ENCODE measurements around the gene PPDPF. TPM values are rescaled to one million over a fixed set of nuclear protein-coding genes. Genes with fewer than 3 reads are reported as not detected.
"Not testable (repeated sequence)": the region's sequence is repeated elsewhere in the genome, so short reads cannot be mapped to it uniquely, and the experiment has no call there.

The PPDPF gene
- total RNA-seq, 1 donor from 2014 or later, result 135 TPM

DNA sequence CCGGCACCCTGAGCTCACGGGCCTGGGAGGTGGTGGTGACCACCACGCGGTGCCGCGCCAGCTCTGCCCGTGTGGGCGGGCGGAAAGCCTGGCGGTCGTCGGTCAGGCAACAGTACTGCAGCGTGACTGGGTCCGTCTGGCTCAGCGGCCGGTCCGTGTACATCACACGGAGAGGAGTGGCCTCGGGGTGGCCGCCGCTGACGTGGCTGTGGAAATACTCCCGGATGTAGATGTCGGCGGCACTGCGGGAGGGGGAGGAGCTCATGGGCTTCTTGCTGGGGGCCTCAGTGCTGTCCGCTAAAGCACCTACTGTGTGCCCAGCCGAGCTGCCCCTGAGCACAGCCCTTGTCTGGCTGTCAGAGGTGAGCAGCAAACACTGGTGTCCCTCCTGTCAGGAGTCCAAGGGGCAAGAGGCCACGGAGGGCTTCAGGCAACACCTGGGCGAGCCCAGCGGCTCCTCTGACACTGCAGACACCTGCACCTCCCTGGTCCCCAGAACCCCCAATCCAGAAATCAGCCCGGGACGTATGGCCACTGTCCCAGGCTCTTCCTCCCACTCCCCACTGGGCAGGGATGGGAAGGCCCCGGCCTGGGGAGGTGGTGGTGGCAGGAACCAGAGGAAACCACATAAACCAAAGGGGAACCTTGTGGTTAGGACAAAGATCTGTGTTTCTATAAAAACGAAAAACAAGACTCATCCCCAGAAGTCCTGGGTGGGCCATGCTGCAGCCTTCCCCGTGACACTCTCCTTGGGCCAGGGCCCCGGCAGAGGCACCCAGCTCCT lies 47.0 kb downstream of the PPDPF start:
- intact Hi-C loops (cut with micrococcal nuclease), result loop anchor here (2.0 to 5.0 kb wide), 2 partner anchors 15 to 70 kb away; no protein-coding TSS in a partner anchor
- Mint-ChIP-seq H3K4me3 (ENCODE audit: low read depth) (peak overlapping the region; percentile 52), H3K27me3 (ENCODE audit: low read depth) (peaks cover 3% of the 10 kb centered on the region), H3K4me1 (ENCODE audit: low read depth) (peaks cover 12% of the 10 kb centered on the region), H3K27ac (peak overlapping the region; percentile 17), H3K9me3 (no peaks in the 10 kb centered on the region), H3K36me3 (ENCODE audit: low read depth) (peaks cover 2% of the 10 kb centered on the region)
- DNase-seq (ENCODE audit: low spot score), result peak; percentile 56

DNA sequence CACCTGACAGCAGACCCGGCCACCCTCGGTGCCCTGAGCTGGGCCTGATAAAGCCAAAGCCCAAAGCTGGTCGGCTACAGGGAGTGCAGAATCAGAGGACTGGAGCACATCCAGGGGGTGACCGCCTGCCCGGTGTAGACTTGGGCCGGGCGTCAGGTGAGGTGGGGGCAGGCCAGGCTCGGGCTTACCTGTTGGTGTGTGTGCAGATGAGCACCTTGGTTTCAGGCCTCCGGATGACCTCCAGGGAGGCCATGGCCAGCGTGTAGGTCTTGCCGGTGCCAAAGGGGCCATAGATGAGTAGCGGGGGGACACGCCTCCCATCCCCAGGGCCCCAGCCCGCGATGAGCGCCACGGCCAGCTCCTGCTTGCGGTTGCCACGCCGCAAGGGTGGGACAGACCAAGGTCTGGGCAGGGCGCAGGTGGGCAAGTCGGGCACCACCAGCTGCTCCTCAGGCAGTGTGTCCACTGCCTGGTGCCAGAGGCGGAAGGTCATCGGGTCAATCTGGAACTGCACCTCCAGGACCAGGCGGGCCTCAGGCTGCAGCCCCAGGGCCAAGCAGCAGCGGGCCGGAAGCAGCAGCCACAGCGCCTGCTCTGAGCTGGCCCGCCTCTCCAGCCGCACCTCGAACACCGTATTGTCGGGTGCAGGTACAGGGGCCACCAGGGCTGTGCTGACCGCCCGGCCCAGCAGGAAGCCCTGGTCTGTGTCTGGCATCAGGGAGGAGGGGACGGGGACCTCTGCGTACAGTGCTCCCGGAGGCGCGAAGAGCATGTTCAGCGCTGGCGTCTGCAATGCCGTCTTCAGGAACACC lies 47.8 kb downstream of the PPDPF start:
- H3K4me3 Mint-ChIP-seq (ENCODE audit: low read depth), result peak overlapping the region; percentile 52
- H3K36me3 Mint-ChIP-seq (ENCODE audit: low read depth), result peaks cover 2% of the 10 kb centered on the region
- no peak for DNase-seq (ENCODE audit: low spot score)
- H3K9me3 Mint-ChIP-seq, result no peaks in the 10 kb centered on the region
- peak overlapping the region; percentile 17 for H3K27ac Mint-ChIP-seq
- intact Hi-C loops (cut with micrococcal nuclease), result loop anchor here (2.0 to 5.0 kb wide), 2 partner anchors 16 to 69 kb away; no protein-coding TSS in a partner anchor
- H3K4me1 Mint-ChIP-seq (ENCODE audit: low read depth), result peaks cover 12% of the 10 kb centered on the region
- peaks cover 3% of the 10 kb centered on the region for H3K27me3 Mint-ChIP-seq (ENCODE audit: low read depth)

DNA sequence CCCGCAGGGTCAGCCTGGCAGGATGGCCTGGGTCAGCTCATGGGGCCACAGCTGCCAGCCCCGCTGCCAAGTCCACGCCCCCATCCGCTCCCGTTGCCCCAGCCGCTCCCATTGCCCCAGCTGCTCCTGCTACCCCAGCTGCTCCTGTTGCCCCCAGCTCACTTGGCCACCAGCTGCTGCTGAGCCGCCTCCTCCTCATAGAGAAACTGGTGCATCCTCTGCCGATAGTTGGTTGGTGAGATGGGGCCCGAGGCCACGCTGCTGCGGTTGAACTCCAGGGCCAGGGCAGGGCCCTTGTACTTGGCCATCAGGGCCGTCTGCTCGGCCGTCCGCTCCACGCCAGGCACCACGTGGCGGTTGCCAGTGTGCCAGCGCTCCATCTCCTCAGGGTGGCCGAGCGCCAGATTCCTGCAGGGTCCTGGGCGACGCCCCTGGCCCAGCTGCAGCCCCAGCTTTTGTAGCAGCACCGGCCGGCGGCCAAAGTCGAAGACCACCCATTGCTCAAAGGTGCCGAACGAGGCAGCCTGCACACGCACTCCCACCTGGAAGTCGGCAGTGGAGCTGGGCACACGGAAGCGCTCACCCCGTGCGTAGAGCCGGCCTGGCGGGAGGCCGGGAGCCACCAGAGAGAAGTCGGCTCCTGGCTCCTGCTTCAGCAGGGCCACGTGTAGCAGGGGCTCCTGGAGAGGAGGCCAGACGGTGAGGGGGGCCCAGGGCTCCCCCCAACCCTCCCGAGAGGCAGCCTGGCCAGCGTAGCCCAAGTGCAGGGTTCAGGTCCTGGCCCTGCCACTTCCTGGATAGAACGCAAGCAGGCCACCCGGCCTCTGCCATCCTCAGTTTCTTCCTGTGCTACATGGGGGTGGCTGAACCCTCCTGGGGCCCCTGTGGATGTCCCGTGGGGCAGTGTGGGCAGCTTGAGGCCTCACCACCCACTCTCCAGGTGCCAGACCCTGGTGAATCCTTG lies 48.7 kb downstream of the PPDPF start:
- Mint-ChIP-seq H3K4me3 (ENCODE audit: low read depth) (no peak overlapping the region), H3K9me3 (no peaks in the 10 kb centered on the region), H3K27ac (no peak overlapping the region), H3K27me3 (ENCODE audit: low read depth) (peaks cover 3% of the 10 kb centered on the region), H3K4me1 (ENCODE audit: low read depth) (peaks cover 12% of the 10 kb centered on the region), H3K36me3 (ENCODE audit: low read depth) (peaks cover 2% of the 10 kb centered on the region)
- DNase-seq (ENCODE audit: low spot score), result no peak
- intact Hi-C loops (cut with micrococcal nuclease), result loop anchor here (2.0 to 5.0 kb wide), 2 partner anchors 16 to 68 kb away; no protein-coding TSS in a partner anchor

DNA sequence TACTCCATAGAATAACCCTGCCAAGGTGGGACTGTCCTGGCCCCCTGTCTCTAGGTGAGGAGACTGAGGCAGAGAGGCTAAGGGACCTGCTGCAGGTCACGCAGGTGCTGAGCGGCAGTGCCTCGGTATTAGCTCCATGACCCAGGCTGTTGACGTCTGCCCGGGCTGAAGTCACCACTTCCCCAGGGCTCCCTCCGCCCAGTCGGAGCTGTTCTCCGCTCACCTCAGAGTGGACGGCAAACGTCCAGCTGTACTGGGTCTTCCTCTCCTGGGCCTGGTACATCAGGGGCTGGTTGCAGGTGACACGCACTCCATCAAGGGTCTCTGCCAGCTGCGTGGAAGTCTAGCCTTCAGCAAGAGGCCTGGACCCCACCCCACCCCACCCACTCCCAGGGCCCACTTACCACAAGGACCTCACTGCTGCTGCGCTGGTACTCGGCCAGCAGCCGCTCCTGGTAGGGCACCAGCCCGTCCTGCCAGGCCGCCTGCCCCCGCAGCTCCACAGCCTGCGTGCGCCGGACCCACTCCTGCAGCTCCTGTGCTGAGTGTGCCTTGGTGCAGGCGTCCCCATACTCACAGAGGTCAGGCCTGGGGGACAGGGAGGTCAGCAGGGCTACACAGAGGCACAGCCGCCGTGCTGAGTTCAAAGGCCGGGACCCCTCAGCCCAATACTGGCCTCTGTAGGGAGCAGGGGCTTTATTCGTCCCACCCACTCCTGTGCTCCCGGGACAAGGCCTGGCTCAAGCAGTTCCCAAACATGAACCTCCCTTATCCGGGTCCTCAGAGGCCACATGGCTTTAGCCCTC lies 49.9 kb downstream of the PPDPF start:
- no peak for DNase-seq (ENCODE audit: low spot score)
- no peak overlapping the region for H3K4me3 Mint-ChIP-seq (ENCODE audit: low read depth)
- H3K27me3 Mint-ChIP-seq (ENCODE audit: low read depth), result peaks cover 4% of the 10 kb centered on the region
- intact Hi-C loops (cut with micrococcal nuclease), result no loop called here
- H3K36me3 Mint-ChIP-seq (ENCODE audit: low read depth), result peaks cover 2% of the 10 kb centered on the region
- no peak overlapping the region for H3K27ac Mint-ChIP-seq
- peaks cover 12% of the 10 kb centered on the region for H3K4me1 Mint-ChIP-seq (ENCODE audit: low read depth)
- H3K9me3 Mint-ChIP-seq, result no peaks in the 10 kb centered on the region

DNA sequence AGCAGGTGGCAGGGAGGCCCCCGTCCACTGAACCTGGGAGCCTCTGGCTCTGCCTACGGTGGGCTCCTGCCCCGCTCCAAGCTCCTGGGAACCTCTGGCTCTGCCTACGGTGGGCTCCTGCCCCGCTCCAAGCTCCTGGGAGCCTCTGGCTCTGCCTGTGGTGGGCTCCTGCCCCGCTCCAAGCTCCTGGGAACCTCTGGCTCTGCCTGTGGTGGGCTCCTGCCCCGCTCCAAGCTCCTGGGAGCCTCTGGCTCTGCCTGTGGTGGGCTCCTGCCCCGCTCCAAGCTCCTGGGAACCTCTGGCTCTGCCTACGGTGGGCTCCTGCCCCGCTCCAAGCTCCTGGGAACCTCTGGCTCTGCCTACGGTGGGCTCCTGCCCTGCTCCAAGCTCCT lies 50.5 kb downstream of the PPDPF start:
- peaks cover 12% of the 10 kb centered on the region for H3K4me1 Mint-ChIP-seq (ENCODE audit: low read depth)
- DNase-seq (ENCODE audit: low spot score); H3K27me3 Mint-ChIP-seq (ENCODE audit: low read depth); H3K9me3 Mint-ChIP-seq; H3K4me3 Mint-ChIP-seq (ENCODE audit: low read depth); intact Hi-C loops (cut with micrococcal nuclease); H3K27ac Mint-ChIP-seq; H3K36me3 Mint-ChIP-seq (ENCODE audit: low read depth): not testable (repeated sequence)

Other genes starting within 250 kb of the PPDPF start
- gene ARFGAP1, start 248.0 kb upstream of the PPDPF start, total RNA-seq, result 93.8 and 94.4 TPM in 2 replicates
- gene COL20A1, start 227.6 kb upstream of the PPDPF start, total RNA-seq, result not detected in 2 replicates
- not detected in 2 replicates for gene CHRNA4, start 159.4 kb upstream of the PPDPF start, total RNA-seq
- not detected in 2 replicates for gene KCNQ2, start 48.1 kb upstream of the PPDPF start, total RNA-seq
- gene EEF1A2, start 21.7 kb upstream of the PPDPF start, total RNA-seq, result 1.4 and 2.4 TPM in 2 replicates
- gene PTK6, start 16.6 kb downstream of the PPDPF start, total RNA-seq, result 0.32 and 0.46 TPM in 2 replicates
- gene SRMS, start 27.0 kb downstream of the PPDPF start, total RNA-seq, result not detected in 2 replicates
- gene FNDC11, start 33.4 kb downstream of the PPDPF start, total RNA-seq, result 0.18 and 0.27 TPM in 2 replicates
- 10.3 and 11.5 TPM in 2 replicates for gene HELZ2, start 53.5 kb downstream of the PPDPF start, total RNA-seq
- 12.4 and 13.6 TPM in 2 replicates for gene GMEB2, start 106.3 kb downstream of the PPDPF start, total RNA-seq
- 6.5 and 7.1 TPM in 2 replicates for gene STMN3, start 132.7 kb downstream of the PPDPF start, total RNA-seq
- gene RTEL1, start 137.5 kb downstream of the PPDPF start, total RNA-seq, result 44.0 and 46.9 TPM in 2 replicates
- not detected in 2 replicates for gene TNFRSF6B, start 175.9 kb downstream of the PPDPF start, total RNA-seq
- 59.0 and 59.1 TPM in 2 replicates for gene ARFRP1, start 187.2 kb downstream of the PPDPF start, total RNA-seq
- 29.0 and 36.1 TPM in 2 replicates for gene ZGPAT, start 187.3 kb downstream of the PPDPF start, total RNA-seq
- 15.7 TPM in 2 replicates for gene LIME1, start 215.9 kb downstream of the PPDPF start, total RNA-seq
- 48.3 and 53.0 TPM in 2 replicates for gene SLC2A4RG, start 219.0 kb downstream of the PPDPF start, total RNA-seq